ENCODE results near the gene RERE. TPM values are rescaled to one million over a fixed set of nuclear protein-coding genes. Genes with fewer than 3 reads are reported as not detected.

The RERE gene
- total RNA-seq, 4 donors from 2014 or later, result 51.2 to 1,226 (median 253) TPM

DNA sequence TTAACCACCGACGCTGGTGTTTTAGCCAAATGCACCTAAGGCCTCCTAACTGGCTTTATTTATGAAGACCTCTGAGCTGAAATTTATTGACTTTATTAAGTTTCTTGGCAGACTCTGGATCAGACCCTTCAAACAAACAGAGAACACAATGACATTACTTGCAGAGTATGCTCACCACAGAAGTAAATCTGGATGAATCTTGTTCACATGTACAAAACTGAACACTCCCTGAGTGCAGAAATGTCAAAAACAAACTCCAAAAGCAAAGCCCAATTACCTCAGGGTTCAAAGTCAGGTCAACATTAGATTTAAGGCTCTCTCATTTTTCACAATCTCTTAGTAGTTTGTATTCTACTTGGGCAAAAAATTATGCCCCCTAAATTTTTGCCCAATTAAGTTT lies 280.9 kb downstream of the RERE start:
- TF ChIP-seq, protein P1, sequence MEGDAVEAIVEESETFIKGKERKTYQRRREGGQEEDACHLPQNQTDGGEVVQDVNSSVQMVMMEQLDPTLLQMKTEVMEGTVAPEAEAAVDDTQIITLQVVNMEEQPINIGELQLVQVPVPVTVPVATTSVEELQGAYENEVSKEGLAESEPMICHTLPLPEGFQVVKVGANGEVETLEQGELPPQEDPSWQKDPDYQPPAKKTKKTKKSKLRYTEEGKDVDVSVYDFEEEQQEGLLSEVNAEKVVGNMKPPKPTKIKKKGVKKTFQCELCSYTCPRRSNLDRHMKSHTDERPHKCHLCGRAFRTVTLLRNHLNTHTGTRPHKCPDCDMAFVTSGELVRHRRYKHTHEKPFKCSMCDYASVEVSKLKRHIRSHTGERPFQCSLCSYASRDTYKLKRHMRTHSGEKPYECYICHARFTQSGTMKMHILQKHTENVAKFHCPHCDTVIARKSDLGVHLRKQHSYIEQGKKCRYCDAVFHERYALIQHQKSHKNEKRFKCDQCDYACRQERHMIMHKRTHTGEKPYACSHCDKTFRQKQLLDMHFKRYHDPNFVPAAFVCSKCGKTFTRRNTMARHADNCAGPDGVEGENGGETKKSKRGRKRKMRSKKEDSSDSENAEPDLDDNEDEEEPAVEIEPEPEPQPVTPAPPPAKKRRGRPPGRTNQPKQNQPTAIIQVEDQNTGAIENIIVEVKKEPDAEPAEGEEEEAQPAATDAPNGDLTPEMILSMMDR (IDR thresholded peaks at IDR 0.05), result no peak
- no peak for TF ChIP-seq POLR2A (IDR thresholded peaks at IDR 0.05)
- Histone ChIP-seq H3K4me1 (peaks cover 6 to 19% of the 10 kb centered on the region in 2 donors), H3K4me3 (no peak overlapping the region), H3K36me3 (no peaks in the 10 kb centered on the region), H3K9me3 (no peaks in the 10 kb centered on the region), H3K27ac (peak overlapping the region; percentile 90 to 93), H3K27me3 (no peaks in the 10 kb centered on the region)
- intact Hi-C loops (cut with DNase I; ENCODE audit: low total_unique reads), result no loop called here
- no peak for DNase-seq

DNA sequence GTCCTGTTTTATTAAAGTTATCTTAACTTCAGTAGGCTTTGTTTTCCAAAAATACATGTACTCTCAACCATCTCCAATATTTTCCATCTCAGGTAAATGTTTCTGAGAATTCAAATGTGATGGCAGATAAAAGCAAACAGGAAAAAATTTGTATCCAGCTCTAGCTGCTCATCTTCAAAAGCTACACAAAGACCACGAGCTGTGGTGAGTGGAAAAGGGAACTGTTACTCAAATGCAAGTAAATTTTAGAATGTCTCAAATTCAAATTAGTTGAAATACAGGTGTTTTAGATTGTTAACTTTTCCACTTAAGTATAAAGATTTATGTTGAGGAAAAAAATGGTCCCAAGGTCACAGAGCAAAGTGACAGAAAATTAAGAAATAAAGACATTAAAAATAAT lies 283.5 kb downstream of the RERE start:
- TF ChIP-seq POLR2A (IDR thresholded peaks at IDR 0.05), result no peak
- TF ChIP-seq, protein P1 (IDR thresholded peaks at IDR 0.05), result no peak
- H3K27ac ChIP-seq, result peak overlapping the region; percentile 90 to 93
- intact Hi-C loops (cut with DNase I; ENCODE audit: low total_unique reads), result no loop called here

DNA sequence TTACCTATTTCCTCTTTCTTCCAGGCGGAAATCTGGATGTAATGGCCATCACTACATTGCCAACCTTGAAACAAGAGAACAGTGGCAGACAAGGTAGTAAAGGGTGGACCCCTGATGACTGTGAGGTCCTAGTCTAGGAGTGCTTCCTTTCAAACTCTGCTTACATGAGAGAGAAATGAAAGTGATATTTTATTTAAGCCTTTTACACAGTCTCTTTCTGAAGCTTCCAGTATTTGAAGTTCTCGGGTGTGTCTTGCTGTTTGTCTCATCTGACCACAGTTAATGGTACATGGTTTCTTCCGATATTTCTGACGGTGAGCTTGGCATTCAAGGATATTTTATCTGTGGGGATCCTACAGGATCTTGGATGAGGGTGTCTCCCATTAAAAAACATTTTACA lies 284.3 kb downstream of the RERE start:
- intact Hi-C loops (cut with DNase I; ENCODE audit: low total_unique reads), result no loop called here
- H3K9me3 ChIP-seq, result no peaks in the 10 kb centered on the region
- no peaks in the 10 kb centered on the region for H3K27me3 ChIP-seq
- no peak for DNase-seq
- peaks cover 6 to 7% of the 10 kb centered on the region in 2 donors for H3K4me1 ChIP-seq
- peak overlapping the region; percentile 90 to 93 for H3K27ac ChIP-seq
- no peak for TF ChIP-seq POLR2A (IDR thresholded peaks at IDR 0.05)
- TF ChIP-seq, protein P1 (IDR thresholded peaks at IDR 0.05), result no peak
- H3K4me3 ChIP-seq, result no peak overlapping the region
- no peaks in the 10 kb centered on the region for H3K36me3 ChIP-seq

More for the DNA sequence above, 283.5 kb downstream of the RERE start:
- no peaks in the 10 kb centered on the region for H3K9me3 ChIP-seq
- H3K36me3 ChIP-seq, result no peaks in the 10 kb centered on the region
- H3K4me3 ChIP-seq, result no peak overlapping the region
- no peak for DNase-seq
- peaks cover 6 to 7% of the 10 kb centered on the region in 2 donors for H3K4me1 ChIP-seq
- H3K27me3 ChIP-seq, result no peaks in the 10 kb centered on the region

DNA sequence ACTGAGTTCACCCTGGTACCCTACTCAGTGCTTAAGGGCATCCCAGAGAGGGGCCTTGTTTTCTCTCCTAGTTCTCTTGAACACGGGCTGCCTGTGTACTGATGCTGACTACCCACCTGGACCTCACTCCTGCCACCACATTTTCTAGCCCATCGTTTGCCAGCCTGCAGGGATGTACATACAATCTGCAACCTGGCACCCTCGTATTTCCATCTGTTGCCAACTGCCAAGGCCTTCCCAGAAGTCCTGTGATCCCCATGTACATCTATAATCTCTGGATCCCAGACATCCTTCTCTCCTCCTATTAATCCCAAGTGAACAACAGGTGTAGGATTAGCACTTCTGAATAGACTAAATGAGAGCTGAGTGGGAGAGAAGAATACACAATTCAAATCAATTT lies 287.5 kb downstream of the RERE start:
- Histone ChIP-seq H3K27ac (no peak overlapping the region), H3K4me3 (no peak overlapping the region), H3K27me3 (no peaks in the 10 kb centered on the region), H3K36me3 (no peaks in the 10 kb centered on the region), H3K4me1 (peaks cover 3 to 6% of the 10 kb centered on the region in 2 donors), H3K9me3 (no peaks in the 10 kb centered on the region)
- intact Hi-C loops (cut with DNase I; ENCODE audit: low total_unique reads), result no loop called here
- no peak for DNase-seq
- TF ChIP-seq POLR2A (IDR thresholded peaks at IDR 0.05), result no peak
- TF ChIP-seq, protein P1 (IDR thresholded peaks at IDR 0.05), result no peak

DNA sequence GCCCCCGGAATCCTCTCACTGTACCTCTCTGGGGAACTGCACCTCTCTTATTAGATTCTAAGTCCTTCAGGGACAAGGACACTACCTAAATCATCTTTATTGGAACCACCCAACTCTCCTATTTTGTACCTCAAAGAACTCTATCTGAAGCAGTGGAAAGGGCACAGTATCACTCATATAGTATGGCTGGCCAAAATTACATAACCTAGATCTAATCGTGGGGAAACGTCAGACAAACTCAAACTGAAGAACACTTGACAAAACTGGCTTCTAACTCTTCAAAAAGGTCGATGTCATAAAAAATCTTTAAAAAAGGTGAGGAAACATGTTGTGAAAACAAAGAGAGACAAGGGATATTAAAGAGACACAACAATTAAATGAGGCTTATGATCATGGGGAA lies 289.5 kb downstream of the RERE start:
- no peak for DNase-seq
- H3K27me3 ChIP-seq, result no peaks in the 10 kb centered on the region
- H3K36me3 ChIP-seq, result no peaks in the 10 kb centered on the region
- TF ChIP-seq, protein P1 (IDR thresholded peaks at IDR 0.05), result no peak
- no peak for TF ChIP-seq POLR2A (IDR thresholded peaks at IDR 0.05)
- no peaks in the 10 kb centered on the region for H3K9me3 ChIP-seq
- intact Hi-C loops (cut with DNase I; ENCODE audit: low total_unique reads), result no loop called here
- H3K4me1 ChIP-seq, result peaks cover 0 to 5% of the 10 kb centered on the region in 2 donors
- no peak overlapping the region for H3K4me3 ChIP-seq
- peak overlapping the region; percentile 83 to 99 for H3K27ac ChIP-seq

All from uterus (tissue), 4 donors.